Ectodermal cell (in vitro differentiated cells): ENCODE results near the gene ZBTB21.

Experiments
- H3K27ac ChIP-seq: 2 replicates; pipeline ENCODE4 v1.7.0; 2013; ENCODE audit warnings: mild to moderate bottlenecking, low read depth, low read length; ENCODE audit not compliant: insufficient read depth, poor library complexity, severe bottlenecking
- H3K27me3 ChIP-seq: 2 replicates; pipeline ENCODE4 v1.7.0; 2013; ENCODE audit warnings: mild to moderate bottlenecking, low read length; ENCODE audit not compliant: insufficient read depth, control insufficient read depth, poor library complexity, severe bottlenecking
- H3K36me3 ChIP-seq: one replicate; pipeline ENCODE4 v1.7.0; 2013; ENCODE audit warnings: low read length; ENCODE audit not compliant: control insufficient read depth, insufficient read depth
- H3K4me1 ChIP-seq: one replicate; pipeline ENCODE4 v1.7.0; 2013; ENCODE audit warnings: low read length; ENCODE audit not compliant: control insufficient read depth, insufficient read depth
- H3K4me3 ChIP-seq: 2 replicates; pipeline ENCODE4 v1.7.0; 2013; ENCODE audit warnings: low read depth, low read length, control low read depth; ENCODE audit not compliant: insufficient read depth
- H3K9me3 ChIP-seq: 2 replicates; pipeline ENCODE4 v1.7.0; 2013; ENCODE audit warnings: mild to moderate bottlenecking, low read length, moderate library complexity; ENCODE audit not compliant: control insufficient read depth
- WGBS, 2 experiments: methylation state at CpG; one replicate each; pipeline ENCODE4 v1.1.7; 2013; ENCODE audit warnings: missing lambda C conversion rate in 2 of 2; 5-methylcytosine and 5-hydroxymethylcytosine counted together

Gene ZBTB21

DNA sequence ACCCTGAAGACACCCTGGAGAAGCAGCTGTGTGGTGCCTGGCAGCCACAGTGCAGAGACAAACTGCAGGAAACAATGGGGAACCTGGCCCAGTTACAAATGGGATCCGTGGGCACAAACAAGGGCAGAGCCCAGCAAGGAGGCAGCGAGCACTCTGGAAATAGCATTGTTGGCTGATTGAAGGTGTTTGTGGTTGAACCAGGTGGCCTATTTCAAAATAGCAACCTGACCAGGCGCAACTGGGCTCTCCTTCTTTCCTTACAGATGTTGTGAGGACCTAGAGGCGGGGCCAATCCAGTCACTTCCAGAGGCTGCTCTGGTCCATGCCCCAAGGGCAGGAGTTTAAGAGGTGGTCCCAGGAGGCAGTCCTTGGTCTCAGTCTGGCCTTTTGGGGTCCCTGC is 21.7 kb upstream of the ZBTB21 start:
- no peaks in the 10 kb centered on the region for H3K4me1 ChIP-seq
- WGBS, 2 experiments = 92 to 93% methylated on average over 4 of the region's 4 CpGs
- no peaks in the 10 kb centered on the region for H3K27me3 ChIP-seq
- no peak overlapping the region for H3K27ac ChIP-seq
- H3K36me3 ChIP-seq = no peaks in the 10 kb centered on the region
- no peak overlapping the region for H3K4me3 ChIP-seq
- H3K9me3 ChIP-seq = no peaks in the 10 kb centered on the region

DNA sequence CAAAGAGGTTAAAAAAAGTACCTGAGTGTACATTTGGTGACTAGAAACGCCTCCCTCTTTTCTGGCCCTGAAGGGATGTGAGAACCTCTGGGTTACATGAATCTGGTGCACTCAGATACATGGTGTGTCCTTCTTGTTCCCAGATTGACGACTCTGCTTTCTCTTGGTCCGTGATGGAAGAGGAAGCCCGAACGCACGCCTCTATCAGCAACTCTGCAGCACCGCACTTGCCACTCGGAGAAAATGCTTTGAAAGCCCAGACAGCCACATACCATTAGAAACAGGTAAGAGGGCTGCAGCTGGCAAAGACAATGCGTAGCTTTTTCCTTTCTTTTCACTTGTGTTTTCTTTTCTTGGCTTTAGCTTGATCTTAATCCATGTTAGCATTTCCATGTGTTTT is 21.1 kb upstream of the ZBTB21 start:
- Histone ChIP-seq H3K27me3 (no peaks in the 10 kb centered on the region), H3K4me3 (no peak overlapping the region), H3K4me1 (no peaks in the 10 kb centered on the region), H3K27ac (no peak overlapping the region), H3K9me3 (no peaks in the 10 kb centered on the region), H3K36me3 (no peaks in the 10 kb centered on the region)
- 81 to 87% methylated on average over 9 of the region's 9 CpGs for WGBS, 2 experiments

DNA sequence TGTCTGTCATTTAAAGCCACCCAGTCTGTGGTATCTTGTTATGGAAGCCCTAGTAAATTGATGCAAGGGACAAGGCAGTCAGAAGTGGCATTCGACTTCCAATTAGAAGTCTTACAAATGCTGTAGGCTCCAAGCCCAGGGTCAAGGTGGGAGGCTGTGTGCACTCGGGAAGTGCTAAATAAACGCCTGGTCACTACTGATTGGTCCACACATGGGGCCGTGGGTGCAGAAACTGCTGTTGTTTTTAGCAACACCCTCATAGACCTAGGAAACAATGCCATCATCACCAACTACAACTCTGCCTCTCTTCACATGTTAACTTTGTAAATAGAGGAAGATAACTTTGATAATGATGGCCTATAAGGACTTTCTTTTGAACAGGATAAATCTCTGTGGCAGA is 20.2 kb upstream of the ZBTB21 start:
- H3K4me3 ChIP-seq = no peak overlapping the region
- H3K27me3 ChIP-seq = no peaks in the 10 kb centered on the region
- 91 to 94% methylated on average over 4 of the region's 4 CpGs for WGBS, 2 experiments
- peaks cover 4% of the 10 kb centered on the region for H3K4me1 ChIP-seq
- H3K36me3 ChIP-seq = no peaks in the 10 kb centered on the region
- H3K27ac ChIP-seq = no peak overlapping the region
- H3K9me3 ChIP-seq = no peaks in the 10 kb centered on the region

DNA sequence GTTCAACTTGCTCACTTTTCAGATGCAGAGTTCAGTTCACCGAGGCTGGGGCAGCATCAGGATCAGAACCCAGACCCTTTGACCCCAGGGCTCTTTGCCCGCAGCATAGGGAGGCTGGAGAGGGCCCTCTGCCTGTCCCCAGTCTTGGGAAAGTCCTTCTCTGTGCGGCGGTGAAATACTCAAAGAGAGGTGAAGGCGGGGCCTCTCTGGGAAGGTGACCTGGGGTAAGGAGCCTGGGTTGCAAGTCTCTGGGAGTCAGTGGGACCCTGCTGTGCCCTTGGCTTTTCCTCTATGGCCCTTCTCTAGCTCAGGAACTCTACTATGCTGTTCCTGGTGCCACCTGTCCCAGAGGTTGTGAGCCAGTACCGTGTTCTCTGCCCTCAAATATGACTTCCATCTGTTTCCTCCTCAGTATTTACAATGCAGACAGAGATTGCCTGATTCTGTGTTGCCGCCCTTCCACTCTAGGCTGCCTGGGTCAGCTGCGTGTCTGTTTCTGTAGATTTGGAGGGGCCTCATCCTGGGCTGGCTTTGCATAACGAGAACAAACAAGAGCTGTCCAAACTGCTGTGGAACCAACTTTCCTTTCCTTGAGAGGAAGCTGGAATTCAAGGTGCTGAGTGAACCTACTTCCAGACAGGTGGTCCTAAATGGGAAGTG is 18.7 kb upstream of the ZBTB21 start:
- Histone ChIP-seq H3K9me3 (no peaks in the 10 kb centered on the region), H3K4me1 (peaks cover 4% of the 10 kb centered on the region), H3K36me3 (no peaks in the 10 kb centered on the region), H3K4me3 (no peak overlapping the region), H3K27ac (no peak overlapping the region), H3K27me3 (no peaks in the 10 kb centered on the region)
- 88 to 90% methylated on average over 9 of the region's 9 CpGs for WGBS, 2 experiments

DNA sequence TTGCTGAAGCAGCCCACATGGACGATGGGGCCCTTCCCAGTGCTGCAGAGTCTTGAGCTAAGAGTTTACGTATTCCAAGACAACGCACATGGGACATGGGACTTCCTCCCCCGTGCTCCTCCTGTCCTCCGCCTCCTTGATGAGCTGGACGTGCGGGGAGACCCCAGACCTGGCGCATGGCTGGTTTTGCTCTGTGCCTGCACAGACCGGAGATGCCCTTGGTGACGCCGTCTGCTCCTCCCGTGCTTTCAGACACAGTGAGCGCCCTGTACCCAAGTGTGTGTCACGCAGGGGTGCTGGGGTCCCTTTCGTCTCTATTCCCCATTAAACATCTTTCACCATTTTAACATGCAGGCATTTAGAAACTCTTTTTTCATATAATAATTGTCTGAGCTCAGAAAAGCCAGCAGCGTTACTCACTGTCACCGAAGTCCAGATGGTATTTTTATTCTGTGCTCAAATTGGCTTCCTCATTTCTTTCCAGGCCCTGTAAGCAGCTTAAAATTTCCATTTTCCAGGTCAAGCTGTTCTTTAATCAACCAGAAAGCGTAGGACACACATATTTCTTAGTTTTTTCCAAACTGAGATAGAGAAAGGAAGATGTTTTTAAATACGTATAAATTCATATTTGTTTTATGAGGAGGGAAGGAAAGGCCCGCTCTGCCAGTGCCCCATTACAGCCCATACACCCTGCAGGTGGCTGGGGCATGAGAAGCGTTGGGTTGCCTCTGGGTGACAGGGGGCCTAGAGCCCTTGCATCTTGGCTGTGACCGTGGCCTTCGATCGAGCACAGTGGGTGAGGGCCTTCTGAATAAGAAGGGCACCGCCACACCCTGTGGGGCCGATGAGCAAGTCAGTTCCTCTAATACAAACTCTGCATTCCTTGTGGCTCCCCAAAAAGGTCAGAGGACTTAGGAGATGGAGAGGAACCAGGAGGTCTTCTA is 17.9 kb upstream of the ZBTB21 start:
- no peaks in the 10 kb centered on the region for H3K9me3 ChIP-seq
- WGBS, 2 experiments = 92 to 93% methylated on average over 25 to 26 of the region's 26 CpGs
- H3K27ac ChIP-seq = no peak overlapping the region
- peaks cover 4% of the 10 kb centered on the region for H3K4me1 ChIP-seq
- H3K27me3 ChIP-seq = no peaks in the 10 kb centered on the region
- no peak overlapping the region for H3K4me3 ChIP-seq
- H3K36me3 ChIP-seq = no peaks in the 10 kb centered on the region

DNA sequence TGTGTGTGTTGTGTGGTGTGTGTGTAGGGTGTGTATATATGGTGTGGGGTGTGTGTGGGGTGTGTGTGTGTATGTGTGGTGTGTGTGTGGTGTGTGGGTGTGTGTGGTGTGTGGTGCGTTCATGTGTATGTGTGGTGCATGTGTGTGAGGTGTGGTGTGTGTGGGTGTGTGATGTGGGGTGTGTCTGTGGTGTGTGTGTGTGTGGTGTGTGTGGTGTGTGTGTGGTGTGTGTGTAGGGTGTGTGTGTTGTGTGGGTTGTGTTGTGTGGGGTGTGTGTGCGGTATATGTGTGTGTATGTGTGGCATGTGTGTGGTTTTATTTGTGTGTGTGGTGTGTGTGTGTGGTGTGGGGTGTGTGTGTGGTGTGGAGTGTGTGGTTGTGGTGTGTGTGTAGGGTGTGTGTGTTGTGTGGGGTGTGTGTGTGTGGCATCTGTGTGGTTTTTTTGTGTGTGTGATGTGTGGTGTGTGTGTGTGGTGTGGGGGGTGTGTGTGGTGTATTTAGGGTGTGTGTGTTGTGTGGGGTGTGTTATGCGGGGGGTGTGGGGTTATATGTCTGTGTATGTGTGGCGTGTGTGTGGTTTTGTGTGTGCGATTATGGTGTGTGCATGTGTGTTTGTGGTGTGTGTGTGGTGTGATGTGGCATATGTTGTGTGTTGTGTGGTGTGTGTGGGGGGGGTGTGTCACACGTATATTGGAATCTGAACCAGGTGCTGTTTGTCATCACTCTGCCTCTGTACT is 17.1 kb upstream of the ZBTB21 start:
- Histone ChIP-seq H3K36me3 (no peaks in the 10 kb centered on the region), H3K27ac (no peak overlapping the region), H3K4me1 (peaks cover 9% of the 10 kb centered on the region), H3K9me3 (no peaks in the 10 kb centered on the region), H3K4me3 (no peak overlapping the region), H3K27me3 (no peaks in the 10 kb centered on the region)
- WGBS, 2 experiments = 91 to 95% methylated on average over 6 of the region's 6 CpGs

DNA sequence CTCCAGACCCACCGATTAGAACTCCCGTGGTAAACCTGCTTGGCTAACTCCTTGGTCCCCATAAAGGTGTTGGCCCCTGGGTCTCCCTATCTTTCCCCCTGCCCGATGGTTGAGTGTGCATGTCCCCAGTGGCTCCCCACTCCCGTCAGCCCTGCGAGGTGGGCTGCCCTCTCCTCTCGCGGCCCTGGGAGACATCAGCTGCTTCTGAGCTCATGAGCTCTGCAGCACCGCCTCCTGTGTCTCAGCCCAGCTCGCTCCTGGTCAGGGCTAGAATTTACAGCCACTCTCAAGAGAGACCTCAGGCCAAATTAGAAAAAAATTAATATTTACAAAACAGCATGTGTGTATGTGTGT is 15.9 kb upstream of the ZBTB21 start:
- 88 to 90% methylated on average over 9 of the region's 9 CpGs for WGBS, 2 experiments
- Histone ChIP-seq H3K27me3 (no peaks in the 10 kb centered on the region), H3K36me3 (no peaks in the 10 kb centered on the region), H3K4me3 (no peak overlapping the region), H3K4me1 (peaks cover 18% of the 10 kb centered on the region), H3K9me3 (no peaks in the 10 kb centered on the region), H3K27ac (no peak overlapping the region)

DNA sequence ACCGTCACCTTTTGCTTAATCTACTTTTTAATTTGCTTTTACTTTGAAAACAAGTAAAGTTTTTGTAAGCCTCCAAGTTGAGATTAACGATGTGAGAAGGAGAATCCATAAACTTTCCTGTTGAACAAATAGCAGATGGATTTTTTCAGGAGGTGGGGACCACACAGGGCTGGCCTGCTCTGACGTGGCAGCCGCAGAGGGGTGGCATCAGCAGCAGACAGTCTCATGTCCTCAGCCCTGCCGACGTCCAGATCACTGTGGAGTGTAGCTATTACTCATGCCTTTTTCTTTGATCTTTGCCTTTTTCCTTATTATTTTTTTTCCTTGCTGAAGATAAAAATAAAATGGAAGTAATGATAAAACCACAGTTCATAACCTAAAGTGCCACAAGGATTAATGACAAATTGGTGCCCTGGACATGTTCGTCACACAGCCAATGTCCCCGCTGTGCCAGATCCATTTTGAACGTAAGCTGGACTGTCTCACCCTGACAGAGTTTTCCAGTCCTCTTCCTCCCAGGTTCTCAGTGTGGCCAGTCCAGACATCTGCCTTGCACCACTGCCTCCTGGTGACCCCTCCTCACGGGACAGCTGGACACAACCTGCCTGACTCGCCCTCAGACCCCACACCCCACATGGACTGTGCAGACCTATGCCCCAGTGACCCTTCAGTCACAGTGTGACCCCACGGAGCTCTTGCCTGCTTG is 15.4 kb upstream of the ZBTB21 start:
- no peak overlapping the region for H3K27ac ChIP-seq
- H3K4me3 ChIP-seq = no peak overlapping the region

DNA sequence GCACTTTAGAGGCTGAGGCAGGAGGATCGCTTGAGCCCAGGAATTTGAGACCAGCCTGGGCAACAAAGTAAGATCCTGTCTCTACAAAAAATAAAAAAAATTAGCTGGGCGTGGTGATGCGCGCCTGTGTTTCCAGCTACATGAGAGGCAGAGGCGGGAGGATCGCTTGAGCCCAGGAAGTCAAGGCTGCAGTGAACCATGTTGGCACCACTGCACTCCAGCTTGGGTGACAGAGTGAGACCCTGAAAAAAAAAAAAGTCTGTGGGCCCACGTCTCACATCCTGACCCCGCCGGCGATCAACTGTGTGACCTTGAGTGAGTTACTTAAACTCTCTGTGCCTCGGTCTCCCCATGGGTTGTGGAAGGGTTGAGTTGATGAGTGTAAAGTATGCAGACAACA is 12.7 kb upstream of the ZBTB21 start:
- Histone ChIP-seq H3K9me3 (no peaks in the 10 kb centered on the region), H3K4me3 (no peak overlapping the region), H3K36me3 (no peaks in the 10 kb centered on the region), H3K27ac (no peak overlapping the region), H3K27me3 (no peaks in the 10 kb centered on the region), H3K4me1 (peaks cover 18% of the 10 kb centered on the region)
- WGBS, 2 experiments = 94 to 96% methylated on average over 11 of the region's 11 CpGs

More for the DNA sequence above, 15.4 kb upstream of the ZBTB21 start:
- H3K27me3 ChIP-seq = no peaks in the 10 kb centered on the region
- H3K4me1 ChIP-seq = peaks cover 18% of the 10 kb centered on the region
- 93 to 94% methylated on average over 12 of the region's 12 CpGs for WGBS, 2 experiments
- no peaks in the 10 kb centered on the region for H3K9me3 ChIP-seq
- H3K36me3 ChIP-seq = no peaks in the 10 kb centered on the region
